Smooth muscle cell (in vitro differentiated cells): ENCODE measurements around the gene CTBP1. TPM values are rescaled to one million over a fixed set of nuclear protein-coding genes. Genes with fewer than 3 reads are reported as not detected.

ENCODE experiments used
- DNase-seq: peaks from one replicate; lab custom pipeline; 2025; ENCODE audit not compliant: unreplicated experiment; lab: John Stamatoyannopoulos, UW
- H2AFZ ChIP-seq: fragments of 200-600 bp; sonication (generic); 2 replicates; pipeline ENCODE4 v1.6.0; 2016; ENCODE audit warnings: antibody characterized with exemption, low read depth, mild to moderate bottlenecking
- H3F3A ChIP-seq: fragments of 200-600 bp; sonication (generic); 2 replicates; pipeline ENCODE4 v1.6.0; 2017; ENCODE audit warnings: antibody characterized with exemption, low read depth
- H3K27ac ChIP-seq: fragments of 200-600 bp; sonication (generic); 2 replicates; pipeline ENCODE4 v1.5.1; 2016; ENCODE audit warnings: low read depth, mild to moderate bottlenecking
- H3K27me3 ChIP-seq: fragments of 200-600 bp; sonication (generic); 2 replicates; pipeline ENCODE4 v1.6.1; 2016; ENCODE audit warnings: low read depth, mild to moderate bottlenecking
- H3K36me3 ChIP-seq: fragments of 200-600 bp; sonication (generic); 2 replicates; pipeline ENCODE4 v1.5.1; 2016; ENCODE audit warnings: low read depth
- H3K4me1 ChIP-seq: fragments of 200-600 bp; sonication (generic); 2 replicates; pipeline ENCODE4 v1.5.1; 2016; ENCODE audit warnings: low read depth
- H3K4me2 ChIP-seq: fragments of 200-600 bp; sonication (generic); 2 replicates; pipeline ENCODE4 v1.6.0; 2016; ENCODE audit warnings: mild to moderate bottlenecking
- H3K4me3 ChIP-seq: fragments of 200-600 bp; sonication (generic); 2 replicates; pipeline ENCODE4 v1.5.1; 2016; ENCODE audit warnings: mild to moderate bottlenecking
- H3K79me2 ChIP-seq: fragments of 200-600 bp; sonication (generic); 2 replicates; pipeline ENCODE4 v1.6.0; 2016; ENCODE audit warnings: low read depth, mild to moderate bottlenecking
- H3K9ac ChIP-seq: fragments of 200-600 bp; sonication (generic); 2 replicates; pipeline ENCODE4 v1.6.0; 2016; ENCODE audit warnings: low read depth
- H3K9me3 ChIP-seq: fragments of 200-600 bp; sonication (generic); replicated peaks from 2 replicates; pipeline ENCODE4 v1.5.1; 2016; ENCODE audit warnings: low read depth
- H4K20me1 ChIP-seq: fragments of 200-600 bp; sonication (generic); 2 replicates; pipeline ENCODE4 v1.6.0; 2016; ENCODE audit warnings: low read depth
- WGBS: methylation state at CpG from one replicate; pipeline ENCODE4 v1.1.7; 2016; ENCODE audit warnings: low lambda C conversion rate; 5-methylcytosine and 5-hydroxymethylcytosine counted together
- polyA plus RNA-seq: library from polyadenylated mRNA; unstranded; fragments of >200 nt; fragmentation: Nextera tagmentation; extraction: Ambion mirVana; gene quantifications from 2 replicates; pipeline ENCODE4 v1.2.1, GENCODE V29; 2016
- total RNA-seq: library from RNA; depleted of rRNA; stranded (reverse); fragments of >200 nt; gene quantifications from 2 replicates; pipeline ENCODE4 v1.2.3, GENCODE V29; 2014
- TF ChIP-seq, protein P1 (sequence below): fragments of 200-600 bp; sonication (generic); IDR thresholded peaks from 2 replicates; pipeline ENCODE4 v1.5.1; 2017; ENCODE audit warnings: borderline replicate concordance, mild to moderate bottlenecking, antibody characterized with exemption; ENCODE audit not compliant: insufficient read depth, poor library complexity, severe bottlenecking

The CTBP1 gene
- total and polyA plus RNA-seq, 2 experiments from 2014 or later = 76.9 to 132 TPM

DNA sequence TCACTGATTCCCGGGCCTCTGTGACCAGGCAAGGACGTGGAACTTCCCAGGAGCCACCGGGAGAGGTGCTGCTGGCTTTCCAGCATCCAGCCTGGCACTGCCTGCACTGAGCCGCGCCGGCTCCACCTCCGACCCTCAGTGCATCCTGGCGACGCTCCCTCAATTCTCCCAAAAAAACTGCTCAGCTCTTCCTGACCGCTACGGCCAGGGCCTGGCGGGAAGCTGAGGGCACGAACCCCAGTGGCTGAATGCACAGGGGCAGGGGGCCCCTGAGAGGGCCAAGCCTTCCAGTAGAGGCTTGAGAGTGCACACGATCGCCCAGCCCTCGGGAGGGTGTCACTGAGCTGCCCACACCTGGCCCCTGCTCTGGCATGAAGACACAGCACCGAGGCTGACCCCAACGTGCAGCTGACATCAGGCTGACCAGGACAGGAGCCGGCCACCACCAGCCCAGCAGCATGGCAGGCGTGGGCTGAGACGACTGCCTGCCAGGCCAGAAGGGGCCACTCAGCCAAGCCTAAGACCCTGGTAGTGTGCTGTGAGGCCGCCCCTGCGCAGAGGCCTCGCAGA lies 6.9 kb downstream of the CTBP1 start:
- Histone ChIP-seq H3K9me3 (no peaks in the 10 kb centered on the region), H3K4me3 (no peak overlapping the region), H3K79me2 (peaks cover 70% of the 10 kb centered on the region), H3K4me1 (peaks cover 9% of the 10 kb centered on the region), H3K9ac (no peak overlapping the region), H3K27me3 (no peaks in the 10 kb centered on the region), H4K20me1 (peaks cover 91% of the 10 kb centered on the region), H2AFZ (no peak overlapping the region), H3K27ac (no peak overlapping the region), H3K36me3 (no peaks in the 10 kb centered on the region), H3K4me2 (no peak overlapping the region), H3F3A (no peaks in the 10 kb centered on the region)
- WGBS = 93% methylated on average over 24 of the region's 24 CpGs
- TF ChIP-seq, protein P1, sequence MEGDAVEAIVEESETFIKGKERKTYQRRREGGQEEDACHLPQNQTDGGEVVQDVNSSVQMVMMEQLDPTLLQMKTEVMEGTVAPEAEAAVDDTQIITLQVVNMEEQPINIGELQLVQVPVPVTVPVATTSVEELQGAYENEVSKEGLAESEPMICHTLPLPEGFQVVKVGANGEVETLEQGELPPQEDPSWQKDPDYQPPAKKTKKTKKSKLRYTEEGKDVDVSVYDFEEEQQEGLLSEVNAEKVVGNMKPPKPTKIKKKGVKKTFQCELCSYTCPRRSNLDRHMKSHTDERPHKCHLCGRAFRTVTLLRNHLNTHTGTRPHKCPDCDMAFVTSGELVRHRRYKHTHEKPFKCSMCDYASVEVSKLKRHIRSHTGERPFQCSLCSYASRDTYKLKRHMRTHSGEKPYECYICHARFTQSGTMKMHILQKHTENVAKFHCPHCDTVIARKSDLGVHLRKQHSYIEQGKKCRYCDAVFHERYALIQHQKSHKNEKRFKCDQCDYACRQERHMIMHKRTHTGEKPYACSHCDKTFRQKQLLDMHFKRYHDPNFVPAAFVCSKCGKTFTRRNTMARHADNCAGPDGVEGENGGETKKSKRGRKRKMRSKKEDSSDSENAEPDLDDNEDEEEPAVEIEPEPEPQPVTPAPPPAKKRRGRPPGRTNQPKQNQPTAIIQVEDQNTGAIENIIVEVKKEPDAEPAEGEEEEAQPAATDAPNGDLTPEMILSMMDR = no peak
- DNase-seq = no peak

DNA sequence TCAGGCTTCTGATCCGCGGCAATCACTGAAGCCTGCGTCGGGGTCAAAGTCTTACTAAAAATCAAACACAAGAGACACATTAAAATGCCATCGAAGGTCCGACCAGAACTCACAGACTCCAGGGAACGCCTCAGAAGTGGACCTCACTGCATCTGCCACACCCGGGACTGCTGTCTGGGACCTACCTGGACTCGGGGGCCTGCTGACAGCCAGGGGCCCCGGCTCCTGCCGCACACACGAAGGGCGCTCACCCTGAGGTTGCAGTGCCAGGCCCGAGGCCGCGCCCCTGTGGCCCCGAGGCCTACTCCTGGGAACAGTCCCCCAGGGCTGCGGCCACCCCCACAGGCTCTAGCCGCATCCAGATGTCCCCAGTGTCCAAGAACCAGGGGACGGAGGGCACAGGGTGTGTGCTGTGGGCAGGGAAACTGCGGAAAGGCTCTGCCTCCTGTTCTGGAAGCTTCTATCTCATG lies 7.4 kb downstream of the CTBP1 start:
- H3K79me2 ChIP-seq = peaks cover 65% of the 10 kb centered on the region
- no peak overlapping the region for H2AFZ ChIP-seq
- no peaks in the 10 kb centered on the region for H3K9me3 ChIP-seq
- H3K4me1 ChIP-seq = peaks cover 4% of the 10 kb centered on the region
- TF ChIP-seq, protein P1 = no peak
- DNase-seq = no peak
- 97% methylated on average over 21 of the region's 21 CpGs for WGBS
- H3K4me2 ChIP-seq = no peak overlapping the region
- H4K20me1 ChIP-seq = peaks cover 91% of the 10 kb centered on the region
- no peaks in the 10 kb centered on the region for H3K27me3 ChIP-seq
- H3K36me3 ChIP-seq = no peaks in the 10 kb centered on the region
- H3K27ac ChIP-seq = no peak overlapping the region
- no peak overlapping the region for H3K4me3 ChIP-seq
- H3K9ac ChIP-seq = no peak overlapping the region
- no peaks in the 10 kb centered on the region for H3F3A ChIP-seq

DNA sequence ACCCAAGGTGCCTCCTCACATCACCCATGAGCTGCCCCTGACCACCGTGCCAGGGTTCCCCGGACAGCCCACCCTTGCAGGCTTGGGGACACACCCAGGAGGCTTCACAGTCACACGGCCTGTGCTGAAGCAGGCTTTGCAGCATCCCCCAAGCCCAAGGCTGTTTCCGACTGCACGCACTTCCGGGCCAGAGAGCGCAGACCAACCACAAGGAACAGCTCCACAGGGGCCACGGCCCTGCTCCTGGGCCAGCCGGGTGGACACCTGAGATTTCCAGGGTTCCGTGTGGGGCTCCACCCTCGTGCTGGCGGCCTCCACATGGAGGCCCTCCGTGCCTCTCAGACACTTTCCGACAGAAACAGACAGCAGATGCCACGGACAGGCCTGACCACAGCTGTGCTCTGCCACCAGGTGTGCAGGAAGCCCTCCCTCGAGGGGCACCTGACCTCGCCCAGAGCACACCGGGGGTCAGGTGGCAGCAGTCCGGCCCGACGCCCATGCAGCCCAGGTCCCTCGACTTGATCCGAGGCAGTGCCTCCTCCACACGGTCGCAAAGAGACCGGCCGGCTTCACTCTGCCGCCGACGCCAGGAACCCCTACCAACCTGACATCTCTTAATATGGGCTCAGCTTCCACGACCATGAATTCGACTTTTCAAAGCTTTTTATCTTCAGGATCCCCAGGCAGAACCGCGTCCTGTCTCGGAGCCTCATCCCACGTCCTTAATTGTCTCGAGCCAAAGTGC lies 8.0 kb downstream of the CTBP1 start:
- no peaks in the 10 kb centered on the region for H3K27me3 ChIP-seq
- peaks cover 91% of the 10 kb centered on the region for H4K20me1 ChIP-seq
- H2AFZ ChIP-seq = no peak overlapping the region
- H3F3A ChIP-seq = no peaks in the 10 kb centered on the region
- H3K9ac ChIP-seq = no peak overlapping the region
- H3K27ac ChIP-seq = no peak overlapping the region
- H3K79me2 ChIP-seq = peaks cover 59% of the 10 kb centered on the region
- DNase-seq = no peak
- no peak overlapping the region for H3K4me3 ChIP-seq
- no peak overlapping the region for H3K4me2 ChIP-seq
- no peaks in the 10 kb centered on the region for H3K4me1 ChIP-seq
- no peaks in the 10 kb centered on the region for H3K9me3 ChIP-seq
- no peaks in the 10 kb centered on the region for H3K36me3 ChIP-seq
- TF ChIP-seq, protein P1 = no peak
- 99% methylated on average over 37 of the region's 37 CpGs for WGBS
